Heart left ventricle (tissue), 13 donors: Measurements from ENCODE around the gene ALDOB.

Experiments used
- CTCF ChIP-seq, 12 donors: fragments of 200-600 bp; sonication (generic) in 4 of 12; IDR thresholded peaks; one replicate each; pipeline versions ENCODE4 v1.5.0 to v1.8.0; 2018 to 2022; ENCODE audit warnings: antibody characterized with exemption in 12 of 12, mild to moderate bottlenecking in 5 of 12
- POLR2A ChIP-seq, 2 donors: fragments of 450-650 bp; IDR thresholded peaks; one replicate each; pipeline ENCODE4 v1.6.1; 2017; ENCODE audit warnings: antibody characterized with exemption in 2 of 2, mild to moderate bottlenecking in 2 of 2, moderate library complexity in 2 of 2
- donor health status: ischemic (EF 13 %, LVEDD 7.1; RV severe dilation, severe dysfunction).
- donor health status: DM: no; HTN: yes; CAD: no.
- donor health status: DM: no; HTN: no; CAD: no.
- donor health status: ischemic (EF 25% LVEDD 6.9; RV normal size, moderate dysfunction).
- donor health status: ischemic (EF 25% LVEDD 5.7; RV mildly dilated, moderate dysfunction).
- donor health status: ischemic (EF 35%, LVEDD 5.7; RV mildly dilated, moderate dysfunction).
- donor health status: nonischemic (EF 11% LVEDD 7.7; RV severe dilation, severe dysfunction).
- donor health status: DM: yes; HTN: yes; CAD: no.
- donor health status: PGD.
- donor health status: ischemic (EF 29% LVEDD 5.4; RV normal size, mild dysfunction).
- donor health status: nonischemic (EF 23%, LVEDD 6.1; RV moderate dilation, normal function).

GRCh38 chr9:101449071-101449721 lies 13.6 kb upstream of the ALDOB start:
- TF ChIP-seq POLR2A (IDR thresholded peaks at IDR 0.05) (no peak), CTCF (IDR thresholded peaks at IDR 0.05) (peak; percentile 39 to 81 (median 63))
